VCaP (cell line): ENCODE data around the gene BACE2.

Experiments used
- H3K27ac ChIP-seq: fragments of 450-650 bp; 2 replicates; pipeline ENCODE4 v1.5.1; 2017
- TF ChIP-seq, protein P1 (sequence below): fragments of 450-650 bp; conservative IDR thresholded peaks from 2 replicates; pipeline ENCODE4 v1.5.1; 2017; ENCODE audit warnings: mild to moderate bottlenecking, moderate library complexity

BACE2 gene

DNA sequence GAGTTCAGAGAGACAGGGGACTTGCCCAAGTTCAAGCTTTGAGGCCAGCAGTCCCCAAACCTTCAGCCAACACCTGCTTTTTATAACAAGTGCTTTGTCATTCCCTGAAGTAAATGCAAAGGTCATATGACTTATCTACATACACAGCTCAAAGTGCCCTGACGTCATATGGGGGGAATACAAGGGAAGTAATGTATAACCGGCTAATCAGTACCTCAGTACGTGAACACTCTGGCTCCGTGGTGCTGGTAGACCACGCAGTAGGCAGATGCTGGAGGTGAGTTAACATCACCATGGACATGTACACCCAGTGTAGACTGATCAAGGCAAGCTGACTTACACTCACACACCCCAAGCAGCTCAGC, 60.0 kb downstream of the BACE2 start:
- TF ChIP-seq, protein P1, sequence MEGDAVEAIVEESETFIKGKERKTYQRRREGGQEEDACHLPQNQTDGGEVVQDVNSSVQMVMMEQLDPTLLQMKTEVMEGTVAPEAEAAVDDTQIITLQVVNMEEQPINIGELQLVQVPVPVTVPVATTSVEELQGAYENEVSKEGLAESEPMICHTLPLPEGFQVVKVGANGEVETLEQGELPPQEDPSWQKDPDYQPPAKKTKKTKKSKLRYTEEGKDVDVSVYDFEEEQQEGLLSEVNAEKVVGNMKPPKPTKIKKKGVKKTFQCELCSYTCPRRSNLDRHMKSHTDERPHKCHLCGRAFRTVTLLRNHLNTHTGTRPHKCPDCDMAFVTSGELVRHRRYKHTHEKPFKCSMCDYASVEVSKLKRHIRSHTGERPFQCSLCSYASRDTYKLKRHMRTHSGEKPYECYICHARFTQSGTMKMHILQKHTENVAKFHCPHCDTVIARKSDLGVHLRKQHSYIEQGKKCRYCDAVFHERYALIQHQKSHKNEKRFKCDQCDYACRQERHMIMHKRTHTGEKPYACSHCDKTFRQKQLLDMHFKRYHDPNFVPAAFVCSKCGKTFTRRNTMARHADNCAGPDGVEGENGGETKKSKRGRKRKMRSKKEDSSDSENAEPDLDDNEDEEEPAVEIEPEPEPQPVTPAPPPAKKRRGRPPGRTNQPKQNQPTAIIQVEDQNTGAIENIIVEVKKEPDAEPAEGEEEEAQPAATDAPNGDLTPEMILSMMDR, result no peak
- H3K27ac ChIP-seq, result no peak overlapping the region

- H3K27ac ChIP-seq, result no peak overlapping the region
- TF ChIP-seq, protein P1, result no peak
Measured at GRCh38 chr21:41228492-41228891, 60.5 kb downstream of the BACE2 start.

DNA sequence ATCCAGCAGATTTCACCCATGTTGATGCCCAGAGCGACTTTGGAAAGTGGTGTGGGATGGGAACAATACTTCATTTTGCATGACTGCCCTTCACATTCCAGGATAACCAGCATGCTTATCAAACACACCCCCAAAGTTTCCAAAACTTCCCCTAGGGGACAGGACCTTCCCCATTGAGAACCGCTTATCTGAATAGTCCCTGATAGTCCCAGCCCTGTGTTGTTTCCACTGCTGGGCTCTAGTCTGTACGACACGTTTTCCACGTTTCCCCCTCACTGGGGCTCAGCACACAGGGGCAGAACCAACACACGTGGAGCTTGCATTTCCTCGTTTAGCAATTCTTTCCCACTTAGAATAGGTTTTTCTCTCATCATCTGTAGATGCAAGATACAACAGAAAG, 61.0 kb downstream of the BACE2 start:
- TF ChIP-seq, protein P1, result no peak
- H3K27ac ChIP-seq, result no peak overlapping the region

DNA sequence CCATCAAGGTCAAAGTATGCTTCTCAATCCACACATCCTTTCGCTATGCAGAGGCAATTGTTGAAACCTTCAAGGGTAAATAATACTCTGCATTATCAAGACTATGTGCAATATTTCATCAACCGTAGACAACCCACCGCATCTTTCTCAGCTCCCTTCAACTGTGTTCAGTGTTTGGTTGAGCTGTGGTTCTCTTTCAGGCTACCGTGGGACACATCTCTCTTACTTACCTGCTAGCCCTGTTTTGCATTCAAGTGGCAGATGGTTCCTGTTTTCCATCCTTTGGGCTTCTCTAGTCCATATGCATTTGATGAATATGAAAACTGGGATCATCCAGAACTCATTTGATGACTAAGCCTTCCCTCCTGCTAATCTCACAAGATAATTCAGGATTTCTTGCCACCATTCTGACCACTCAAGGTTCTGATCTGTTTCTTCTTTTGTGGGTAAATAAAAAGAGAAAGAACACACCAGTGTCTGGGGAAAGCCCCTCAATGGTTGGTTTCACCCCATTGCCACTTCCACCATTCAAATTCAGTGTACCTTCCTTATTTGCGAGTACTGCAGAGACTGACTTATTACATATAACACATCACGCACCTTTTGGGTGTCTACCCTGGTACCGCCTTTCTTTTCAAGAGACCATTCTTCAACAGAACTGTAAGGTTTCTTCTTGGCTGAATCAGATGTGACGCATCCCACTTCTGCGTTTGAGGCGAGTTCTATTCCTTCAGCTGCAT, 61.7 kb downstream of the BACE2 start:
- TF ChIP-seq, protein P1, result no peak
- no peak overlapping the region for H3K27ac ChIP-seq

- TF ChIP-seq, protein P1, result no peak
- H3K27ac ChIP-seq, result no peak overlapping the region
Measured at GRCh38 chr21:41230497-41230896, 62.5 kb downstream of the BACE2 start.

DNA sequence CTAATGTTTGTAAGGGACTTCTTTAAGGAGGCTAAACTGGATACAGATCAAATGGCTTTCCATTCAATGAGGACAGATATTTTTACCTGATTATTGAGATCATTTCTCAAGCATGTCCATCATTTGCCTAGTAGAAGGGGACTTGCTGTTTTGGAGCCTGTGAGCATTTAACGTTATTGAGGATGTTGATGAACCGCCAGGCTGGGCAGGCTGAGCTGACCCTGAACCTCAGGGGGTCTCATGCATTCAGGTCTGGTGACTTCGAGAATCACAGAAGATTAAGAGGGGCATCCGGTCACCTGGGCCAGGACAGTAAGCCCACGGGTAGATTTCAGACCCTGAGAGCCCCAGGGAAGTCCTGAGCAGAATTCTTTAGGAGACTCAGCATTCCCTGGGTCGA, 63.1 kb downstream of the BACE2 start:
- TF ChIP-seq, protein P1, result no peak
- H3K27ac ChIP-seq, result no peak overlapping the region

DNA sequence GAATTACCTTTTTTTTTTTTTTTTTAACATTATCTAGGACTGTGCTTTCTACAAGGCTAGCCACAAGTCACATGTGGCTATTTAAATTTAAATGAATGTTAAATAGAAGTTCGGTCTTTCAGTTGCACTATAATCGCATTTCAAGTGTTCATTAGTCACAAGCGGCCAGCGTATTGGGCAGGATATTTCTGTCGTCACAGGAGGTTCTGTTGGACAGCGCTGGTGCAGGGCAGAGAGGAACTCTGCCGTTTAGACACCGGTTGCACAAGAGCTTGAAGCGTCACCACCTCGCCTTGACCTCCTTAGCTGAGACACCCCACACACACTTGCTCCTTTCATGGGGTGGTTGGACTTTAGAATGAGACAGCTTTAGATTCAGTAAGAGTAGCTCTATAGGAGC, 64.1 kb downstream of the BACE2 start:
- TF ChIP-seq, protein P1, result no peak
- no peak overlapping the region for H3K27ac ChIP-seq
